ENCODE measurements around the gene PRAMEF18.
"Not testable (repeated sequence)": the region's sequence is repeated elsewhere in the genome, so short reads cannot be mapped to it uniquely, and the experiment has no call there.

The PRAMEF18 gene

DNA sequence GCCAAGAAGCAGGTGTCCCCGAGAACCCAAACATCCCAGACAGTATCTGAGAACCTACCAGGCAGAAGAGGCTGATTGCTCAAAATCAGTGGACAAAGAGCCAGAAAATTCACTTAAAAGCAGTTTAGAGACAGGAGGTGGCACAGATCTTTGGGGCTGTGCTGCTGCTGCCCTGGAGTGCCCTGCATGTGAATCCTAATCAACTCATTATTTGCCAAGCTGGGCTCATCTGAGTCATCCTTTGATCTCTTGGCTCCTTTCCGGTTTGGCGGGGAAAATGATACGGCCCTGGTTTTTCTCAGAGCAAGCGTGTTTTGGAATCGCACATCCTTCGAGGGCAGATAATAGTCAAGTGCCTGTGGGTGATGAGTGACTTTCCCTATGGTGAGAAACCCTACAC lies 9.3 kb downstream of the PRAMEF18 start:
- H3K4me3 ChIP-seq (ENCODE audit: insufficient read depth, low read depth, low read length, poor library complexity, severe bottlenecking); H3K27me3 ChIP-seq (replicated peaks; ENCODE audit: control insufficient read depth, insufficient read depth, low read length, poor library complexity, severe bottlenecking); H3K4me1 ChIP-seq (ENCODE audit: control insufficient read depth, insufficient read depth, low read length, poor library complexity, severe bottlenecking); DNase-seq; H3K9me3 ChIP-seq (ENCODE audit: control insufficient read depth, low read length); H3K27ac ChIP-seq (ENCODE audit: insufficient read depth, low read length, poor library complexity, severe bottlenecking); H3K36me3 ChIP-seq (ENCODE audit: control insufficient read depth, insufficient read depth, low read length): not testable (repeated sequence)

DNA sequence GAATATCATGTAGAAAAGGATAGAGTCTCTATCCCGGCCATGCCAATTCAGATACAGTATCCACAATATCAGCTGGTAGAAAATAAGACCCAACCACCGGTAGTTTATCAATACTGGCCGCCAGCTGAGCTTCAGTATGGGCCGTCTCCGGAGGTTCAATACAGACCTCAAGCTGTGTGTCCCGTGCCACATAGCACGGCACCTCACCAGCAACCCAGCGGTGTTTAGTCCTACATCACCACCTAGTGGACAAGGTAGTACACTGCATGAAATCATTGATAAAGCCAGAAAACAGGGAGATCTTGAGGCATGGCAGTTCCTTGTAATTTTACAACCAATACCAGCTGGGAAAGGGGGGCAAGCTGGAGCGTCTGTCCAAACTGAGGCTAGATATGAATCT lies 17.2 kb downstream of the PRAMEF18 start:
- H3K4me1 ChIP-seq (ENCODE audit: control insufficient read depth, insufficient read depth, low read length, poor library complexity, severe bottlenecking); H3K36me3 ChIP-seq (ENCODE audit: control insufficient read depth, insufficient read depth, low read length); H3K27ac ChIP-seq (ENCODE audit: insufficient read depth, low read length, poor library complexity, severe bottlenecking); H3K9me3 ChIP-seq (ENCODE audit: control insufficient read depth, low read length); DNase-seq; H3K27me3 ChIP-seq (replicated peaks; ENCODE audit: control insufficient read depth, insufficient read depth, low read length, poor library complexity, severe bottlenecking); H3K4me3 ChIP-seq (ENCODE audit: insufficient read depth, low read depth, low read length, poor library complexity, severe bottlenecking): not testable (repeated sequence)

DNA sequence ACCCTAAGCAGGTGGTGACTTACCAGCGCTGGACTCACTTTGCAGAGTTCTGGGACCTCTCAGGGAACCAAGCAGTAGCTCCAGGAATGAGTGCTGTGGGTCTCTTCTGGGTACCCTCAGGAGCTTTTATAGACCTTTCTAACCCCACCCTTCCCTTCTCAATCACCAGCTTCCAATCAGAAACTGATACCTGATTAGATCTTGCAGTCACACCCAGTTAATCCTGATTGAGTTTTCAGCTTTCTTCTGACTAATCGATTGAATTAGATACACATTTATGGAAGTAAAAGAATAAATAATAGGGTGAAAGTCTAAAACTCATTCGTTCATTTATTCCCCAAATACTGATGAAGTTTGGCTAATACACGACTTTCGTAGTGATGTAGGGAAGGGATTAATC lies 24.6 kb downstream of the PRAMEF18 start, which contains the start of gene PRAMEF13:
Gene PRAMEF13 (minus strand): TSS at position 101 of the 400 bp plus-strand sequence. CDS start 1,820 bp downstream, outside the sequence.
- not testable (repeated sequence) for H3K9me3 ChIP-seq (ENCODE audit: control insufficient read depth, low read length); H3K27ac ChIP-seq (ENCODE audit: insufficient read depth, low read length, poor library complexity, severe bottlenecking); H3K27me3 ChIP-seq (replicated peaks; ENCODE audit: control insufficient read depth, insufficient read depth, low read length, poor library complexity, severe bottlenecking); H3K36me3 ChIP-seq (ENCODE audit: control insufficient read depth, insufficient read depth, low read length); H3K4me3 ChIP-seq (ENCODE audit: insufficient read depth, low read depth, low read length, poor library complexity, severe bottlenecking); H3K4me1 ChIP-seq (ENCODE audit: control insufficient read depth, insufficient read depth, low read length, poor library complexity, severe bottlenecking); DNase-seq

All from effector memory CD4-positive, alpha-beta T cell (primary cell).